HG03039 (cell line): ENCODE results near the gene CACNA2D4.

Source experiments
- ATAC-seq: cut with Tn5 transposase; IDR thresholded peaks from one replicate; pipeline ENCODE4 v1.9.1; 2021; ENCODE audit warnings: mild to moderate bottlenecking, moderate library complexity; ENCODE audit not compliant: unreplicated experiment

CACNA2D4 gene

DNA sequence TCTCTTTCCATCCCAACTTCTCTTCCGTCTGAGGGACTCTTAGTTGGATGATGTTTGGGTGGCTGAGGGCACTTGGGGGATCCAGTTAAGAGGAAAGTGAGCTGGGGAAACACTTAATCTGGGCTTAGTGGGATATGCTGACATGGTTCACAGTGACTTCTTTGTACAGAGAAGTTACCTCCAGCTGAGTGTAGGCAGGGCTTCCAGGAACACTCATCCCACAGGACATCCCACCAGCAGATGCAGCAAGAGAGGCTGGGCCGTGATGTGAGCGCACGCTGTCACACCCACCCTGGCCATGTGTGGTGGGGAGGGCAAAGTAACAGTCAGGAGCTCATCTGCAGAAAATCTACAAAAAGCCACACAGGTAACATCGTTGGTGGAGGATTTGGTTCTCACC, 832 bp upstream of the CACNA2D4 start:
- ATAC-seq, result no peak

DNA sequence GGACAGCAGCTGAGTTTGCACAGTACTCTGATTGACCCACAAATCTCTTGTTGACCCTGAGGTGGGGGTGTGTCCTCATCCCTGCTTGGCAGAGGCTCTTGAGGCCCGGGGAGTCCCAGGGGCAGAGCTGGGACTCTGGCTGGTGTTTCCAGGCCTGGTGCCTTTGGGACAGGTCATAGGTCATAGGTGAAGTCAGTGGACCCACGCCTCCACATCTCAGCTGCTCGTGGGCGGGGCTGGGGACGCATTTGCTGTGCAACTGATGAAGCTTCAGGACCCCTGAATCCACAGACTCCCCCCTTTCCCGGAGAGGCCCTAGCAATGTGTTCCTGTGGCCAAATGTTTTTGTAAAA, 408 bp upstream of the CACNA2D4 start:
- no peak for ATAC-seq

DNA sequence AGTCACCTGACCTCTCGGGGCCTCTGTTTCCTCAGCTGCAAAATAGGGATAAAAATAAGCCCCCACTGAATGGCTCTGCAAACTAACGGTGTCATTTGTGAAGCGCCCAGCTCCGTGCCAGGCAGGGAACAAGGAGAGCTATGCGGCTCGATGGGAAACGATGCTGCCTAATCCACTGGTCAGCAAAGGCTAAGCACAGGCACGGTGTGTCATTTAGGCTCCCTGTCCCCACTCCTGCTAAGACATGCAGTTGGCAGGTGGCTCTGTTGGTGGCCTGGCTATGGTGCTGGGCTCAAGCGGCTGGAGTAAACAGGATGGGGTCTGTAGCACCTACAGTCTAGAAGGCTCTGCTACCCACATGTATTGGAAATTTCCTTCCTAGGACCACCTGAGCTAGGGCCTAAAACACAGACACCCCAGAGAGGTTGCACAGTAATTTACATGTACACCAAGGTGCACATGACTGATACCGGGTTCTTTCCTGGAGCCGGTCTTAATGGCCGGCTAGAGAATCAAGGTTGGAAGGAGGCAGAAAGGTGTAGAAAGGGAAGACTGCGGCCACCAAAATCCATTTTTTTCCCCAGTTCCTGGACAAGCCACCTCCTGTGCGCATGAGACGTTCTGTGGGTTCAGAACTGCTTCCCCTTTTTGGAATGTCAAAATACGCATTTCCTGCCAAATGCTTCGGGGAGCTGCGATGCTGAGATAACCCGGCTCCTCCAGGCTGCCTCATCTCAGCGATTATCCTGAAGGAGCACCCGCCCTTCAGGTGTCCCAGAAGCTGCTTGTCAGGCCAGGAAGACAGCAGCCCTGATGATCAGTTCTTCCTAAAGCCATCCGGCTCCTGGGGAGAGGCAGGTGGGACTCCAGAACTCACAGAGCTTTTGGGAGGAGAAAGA, 1.0 kb downstream of the CACNA2D4 start:
- ATAC-seq, result no peak

DNA sequence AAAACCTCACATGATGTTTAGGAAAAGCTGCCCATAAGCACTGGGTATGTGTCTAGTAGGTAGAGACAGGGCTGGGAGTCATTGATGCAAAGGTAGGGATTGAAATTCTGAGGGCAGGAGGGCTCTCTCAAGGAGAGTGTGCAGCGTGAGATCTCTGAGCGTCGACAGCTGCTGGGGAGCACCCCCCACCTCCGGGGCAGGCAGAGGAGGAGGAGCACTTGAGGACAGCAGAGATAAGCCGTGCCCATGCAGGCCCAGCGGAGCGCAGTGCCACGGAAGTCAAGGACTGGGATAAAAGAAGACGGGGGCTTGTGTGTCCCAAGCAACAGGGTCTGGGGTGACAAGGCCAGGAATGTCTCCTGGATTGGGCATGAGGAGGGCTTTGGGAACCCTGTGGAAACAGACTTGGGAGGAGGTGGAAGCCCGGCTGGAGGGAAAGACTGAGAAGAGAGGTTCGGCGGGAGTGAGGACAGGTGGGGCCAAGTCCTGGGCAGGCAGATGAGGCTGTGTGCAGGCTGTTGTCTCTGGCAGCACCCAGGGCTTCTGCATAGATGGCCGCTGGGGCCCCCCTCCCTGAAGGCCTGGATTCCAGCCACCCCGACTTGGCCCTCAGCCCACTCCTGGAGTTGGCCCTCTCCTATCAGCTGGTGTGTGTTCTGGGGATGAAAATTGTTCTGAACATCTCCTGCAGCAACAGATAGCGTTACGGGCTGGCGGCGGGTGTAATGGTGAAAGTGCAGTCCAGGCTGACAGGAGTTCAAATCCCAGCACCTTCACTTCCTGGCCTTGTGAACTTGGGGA, 1.9 kb downstream of the CACNA2D4 start:
- no peak for ATAC-seq

DNA sequence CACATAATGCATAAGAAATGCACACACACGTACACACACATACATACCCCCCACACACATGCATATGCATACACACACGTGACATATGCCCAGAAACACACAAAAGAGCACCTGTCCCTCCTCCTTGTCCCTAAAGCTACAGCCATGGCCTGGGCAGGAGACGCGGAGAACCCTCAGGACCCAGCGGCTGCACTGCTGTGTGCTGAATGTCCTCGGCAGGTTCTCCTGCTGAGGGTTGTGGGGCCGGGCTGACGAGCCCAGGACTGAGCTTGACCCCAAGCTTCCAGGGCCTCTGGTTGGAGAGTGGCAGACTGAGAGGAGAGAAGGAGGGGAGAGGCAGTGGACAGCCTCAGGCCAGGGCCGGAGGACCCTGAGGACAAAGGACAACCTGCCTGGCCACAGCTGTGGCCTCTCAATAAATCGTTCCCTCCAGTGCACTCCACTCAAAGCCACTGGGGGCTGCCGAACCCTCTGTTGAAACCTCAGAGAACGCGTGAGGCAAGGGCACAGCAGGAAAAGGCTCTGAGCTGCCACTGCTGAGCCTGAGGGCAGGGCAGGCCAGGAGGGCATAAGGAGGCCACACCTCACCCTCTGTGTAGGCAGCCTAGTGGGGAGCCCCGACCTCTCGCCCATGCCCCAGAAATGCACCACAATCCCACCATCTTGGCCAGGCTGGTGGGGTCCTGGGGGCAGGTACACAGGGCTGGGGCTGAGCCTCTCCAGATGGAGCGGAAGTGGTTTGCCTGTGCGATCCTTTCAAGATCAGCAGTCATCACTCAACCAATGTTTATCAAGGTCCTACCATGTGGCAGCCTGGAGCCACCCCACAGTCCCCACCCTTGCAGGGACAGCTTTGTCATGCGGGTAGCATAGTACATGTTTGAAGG, 3.1 kb downstream of the CACNA2D4 start:
- ATAC-seq, result no peak

DNA sequence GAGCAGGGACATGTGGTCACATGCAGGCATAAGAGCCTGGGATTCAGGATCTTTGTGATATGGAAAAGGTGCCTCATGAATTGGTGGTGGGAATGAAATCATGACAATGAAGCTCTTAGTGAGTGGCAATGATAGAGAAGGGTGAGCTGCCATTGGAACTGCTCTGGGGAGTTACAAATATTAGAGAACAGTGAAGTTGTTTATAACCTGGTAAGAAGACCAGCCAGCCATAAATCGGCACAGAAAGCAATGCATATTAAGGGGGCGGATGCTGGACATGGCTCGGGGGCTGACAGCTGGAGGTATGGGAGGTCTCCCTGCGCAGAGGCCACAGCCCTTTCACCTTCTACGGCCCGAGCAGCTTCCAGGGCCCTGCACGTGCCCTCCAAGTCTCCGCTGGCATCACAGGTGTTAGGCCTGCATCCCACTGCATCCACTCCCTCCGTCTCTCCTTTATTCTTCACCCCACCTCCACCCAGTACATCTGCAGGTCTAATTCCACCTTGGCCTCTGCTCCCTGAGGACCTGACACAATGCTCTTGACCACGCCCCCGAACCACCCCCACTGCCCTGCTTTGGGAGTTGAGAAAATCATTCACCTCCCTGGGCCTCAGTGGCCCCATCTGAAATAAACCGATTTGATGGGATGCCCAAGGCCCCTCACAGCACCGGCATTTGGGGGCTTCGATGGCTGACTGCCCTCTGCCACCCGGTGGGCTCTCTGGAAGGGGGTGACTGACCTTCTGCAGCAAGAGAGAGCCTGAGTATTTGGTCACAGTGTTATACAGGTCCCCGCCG, 4.1 kb downstream of the CACNA2D4 start:
- ATAC-seq, result no peak

DNA sequence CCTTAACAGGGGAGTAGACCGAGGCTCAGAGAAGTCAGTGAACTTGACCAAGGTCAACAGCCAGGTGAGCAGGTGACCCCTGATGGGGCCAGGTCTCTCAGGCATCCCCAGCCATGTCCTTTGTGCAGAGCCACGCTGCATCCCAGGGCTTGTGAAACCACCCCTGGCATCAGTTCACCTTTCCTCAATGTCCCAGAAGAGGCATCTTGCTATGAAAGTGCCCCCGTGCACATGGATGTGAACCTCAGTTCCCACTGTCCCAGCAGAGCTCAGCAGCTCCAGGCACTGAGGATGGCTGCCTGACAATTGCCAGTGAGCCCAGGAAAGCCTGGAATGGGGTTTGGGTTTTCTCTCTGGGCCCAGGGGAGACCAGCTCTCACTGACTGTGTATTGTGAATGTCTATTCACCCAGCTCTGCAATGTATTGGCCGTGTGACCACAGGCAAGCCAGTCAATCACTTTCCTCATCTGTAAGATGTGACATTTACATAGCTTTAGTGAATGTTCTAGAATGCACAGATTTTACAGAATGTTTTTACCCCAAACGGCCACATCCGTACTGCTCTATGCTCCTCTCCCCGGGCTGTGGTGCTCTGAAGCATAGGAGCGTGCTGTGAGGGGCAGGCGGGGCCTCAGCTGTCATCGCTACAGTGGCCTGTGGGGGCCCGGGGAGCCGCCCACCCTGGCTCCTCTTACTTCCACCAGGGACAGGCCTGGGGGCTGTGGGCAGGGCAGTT, 4.9 kb downstream of the CACNA2D4 start:
- no peak for ATAC-seq

DNA sequence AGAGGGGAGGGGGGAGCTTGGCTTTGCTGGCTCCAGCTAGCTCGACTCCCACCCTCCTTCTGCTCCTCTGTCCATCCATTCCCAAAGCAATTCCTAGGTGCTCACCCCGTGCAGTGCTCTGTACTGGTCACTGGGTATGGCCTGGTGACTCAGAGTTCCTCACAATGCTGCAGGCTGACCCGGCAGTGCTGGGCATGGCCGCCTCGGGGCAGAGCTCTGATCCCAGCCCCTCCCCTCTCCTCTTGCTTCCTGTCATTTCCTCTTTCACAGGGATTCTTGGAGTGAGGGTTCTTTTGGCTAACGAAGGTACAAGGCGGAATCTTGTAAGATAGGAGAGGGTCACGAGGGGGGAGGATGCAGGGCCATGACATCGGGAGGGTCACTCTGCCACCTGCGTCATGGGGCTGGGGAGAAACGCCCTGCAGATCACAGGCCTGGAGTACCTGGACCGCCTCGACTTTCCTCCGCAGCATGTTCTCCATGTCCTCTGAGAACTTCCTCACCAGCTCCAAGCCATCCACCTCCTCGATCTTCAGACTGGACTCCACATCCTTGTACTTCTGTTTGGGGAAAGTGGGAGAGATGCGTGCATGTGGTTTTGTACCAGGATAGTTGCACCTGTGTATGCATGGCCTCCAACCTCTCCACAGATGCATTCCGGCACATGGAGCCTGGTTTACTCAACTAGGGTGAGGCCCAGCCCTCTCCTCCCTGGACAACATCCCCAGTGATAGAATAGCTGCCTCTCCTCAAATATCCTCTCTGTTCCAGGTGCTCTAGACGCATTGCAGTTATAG, 5.7 kb downstream of the CACNA2D4 start:
- no peak for ATAC-seq

DNA sequence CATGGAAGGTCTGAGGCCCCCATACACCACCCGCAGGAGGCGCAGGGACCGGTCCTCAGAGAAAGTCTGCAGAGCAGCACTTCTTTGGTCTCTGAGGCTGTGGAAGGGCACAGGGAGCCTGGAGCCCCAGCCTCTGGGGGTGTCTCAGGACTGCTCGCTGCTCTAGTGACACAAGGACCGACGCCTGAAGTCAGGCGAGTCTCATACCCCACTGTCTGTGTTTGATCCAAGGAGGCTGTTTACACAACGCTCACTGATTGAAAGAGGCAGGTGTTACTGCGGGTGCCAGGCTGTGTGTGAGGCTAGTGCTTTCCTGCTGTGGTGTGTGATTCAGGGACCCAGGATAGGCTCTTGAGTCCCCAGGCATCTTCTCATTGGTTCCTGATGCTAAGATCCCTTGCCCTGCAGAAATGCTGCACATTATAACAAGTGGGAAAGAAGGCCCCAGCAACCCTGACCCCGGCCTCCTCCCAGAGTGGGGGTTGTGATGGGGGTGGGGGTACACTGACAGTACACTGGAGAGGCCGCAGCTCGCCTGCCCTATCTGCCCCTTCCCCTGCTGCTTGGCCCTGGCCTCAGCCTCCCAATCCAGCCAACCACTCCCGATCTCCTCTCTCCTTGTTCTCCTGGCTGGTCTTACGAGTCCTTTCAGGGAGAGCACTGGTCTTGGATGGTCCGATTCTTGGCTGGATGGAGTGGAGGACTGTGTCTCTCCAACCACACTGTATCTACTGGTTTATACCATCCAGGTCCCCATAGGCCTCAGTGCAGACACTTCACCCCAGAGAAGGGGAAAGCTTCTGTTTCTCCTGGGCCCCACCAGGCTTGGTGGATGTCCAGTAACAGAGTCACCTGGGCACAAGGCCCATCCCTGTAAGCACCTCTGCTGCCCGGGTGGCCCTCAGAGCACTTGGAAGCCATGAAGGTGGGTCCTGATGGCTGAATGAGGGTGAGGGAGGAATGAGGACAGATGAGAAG, 6.6 kb downstream of the CACNA2D4 start:
- no peak for ATAC-seq

DNA sequence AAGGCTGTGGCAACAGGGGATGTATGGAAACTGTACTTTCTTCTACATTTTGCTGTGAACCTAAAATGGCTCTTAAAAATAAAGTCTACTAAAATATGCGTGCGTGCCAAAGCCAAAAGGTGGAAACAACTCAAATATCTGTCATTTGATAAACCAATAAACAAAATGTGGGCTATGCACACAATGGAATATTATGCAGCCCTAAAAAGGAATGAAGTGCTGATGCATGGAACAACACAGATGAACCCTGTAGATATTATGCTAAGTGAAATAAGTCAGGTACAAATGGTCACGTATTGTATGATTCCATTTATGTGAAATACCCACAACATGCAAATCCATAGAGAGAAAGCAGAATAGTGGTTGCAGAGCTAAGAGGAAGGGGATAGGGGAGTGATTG, 8.0 kb downstream of the CACNA2D4 start:
- ATAC-seq, result no peak

DNA sequence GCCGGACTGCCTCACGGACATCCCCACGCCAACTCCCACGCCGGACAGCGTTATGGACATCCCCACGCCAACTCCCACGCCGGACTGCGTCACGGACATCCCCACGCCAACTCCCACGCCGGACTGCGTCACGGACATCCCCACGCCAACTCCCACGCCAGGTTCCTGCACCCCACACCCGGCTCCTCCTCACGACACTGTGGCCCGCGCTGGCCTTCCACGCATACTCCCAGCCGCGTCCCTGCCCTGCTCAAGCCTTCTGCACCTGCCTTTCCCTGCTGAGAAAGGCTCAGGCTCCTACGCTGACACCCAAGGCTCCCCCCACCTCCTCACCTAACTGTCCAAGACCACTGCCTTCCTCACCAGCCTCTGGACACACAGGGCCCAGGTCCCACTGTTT, 9.7 kb downstream of the CACNA2D4 start:
- no peak for ATAC-seq

DNA sequence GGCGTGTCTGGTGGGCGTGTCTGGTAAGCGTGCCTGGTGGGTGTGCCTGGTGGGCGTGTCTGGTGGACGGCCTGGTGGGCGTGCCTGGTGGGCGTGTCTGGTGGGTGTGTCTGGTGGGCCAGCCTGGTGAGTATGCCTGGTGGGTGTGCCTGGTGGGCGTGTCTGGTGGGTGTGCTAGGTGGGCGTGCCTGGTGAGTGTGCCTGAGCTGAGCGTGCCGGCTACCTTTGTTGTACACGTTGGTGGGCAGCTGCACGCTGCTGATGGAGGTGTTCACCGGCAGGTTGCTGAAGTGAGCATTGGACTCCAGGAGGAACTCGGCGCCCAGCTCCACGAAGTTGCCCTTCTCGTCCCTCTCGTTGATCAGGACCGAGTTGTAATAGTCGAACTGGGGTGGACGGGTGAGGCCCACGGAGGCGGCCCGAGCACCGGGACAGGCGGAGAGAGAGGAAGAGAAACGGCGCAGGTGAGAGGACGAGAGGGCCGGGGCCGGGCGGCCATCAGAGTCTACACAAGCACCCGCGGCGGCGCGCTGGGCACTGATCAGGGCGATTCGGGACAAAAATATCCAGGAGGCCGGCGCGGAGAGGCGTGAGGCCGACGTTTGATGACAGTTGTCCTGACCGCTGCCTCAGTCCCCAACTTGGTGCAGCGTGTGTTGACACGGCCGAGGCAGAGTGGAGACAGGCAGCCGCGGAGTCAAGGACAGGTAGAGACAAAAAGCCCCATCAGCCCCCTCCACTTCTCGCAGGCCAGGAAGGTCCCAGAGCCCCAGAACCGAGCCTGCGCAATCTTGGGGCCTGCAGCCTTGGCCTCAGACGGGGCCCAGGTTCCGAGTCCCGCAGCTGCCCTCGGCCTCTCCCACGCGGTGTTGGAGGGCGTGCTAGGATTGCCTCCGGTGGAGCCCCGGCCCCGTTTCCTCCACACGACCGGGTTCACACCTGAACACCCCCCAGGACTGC, 10.5 kb downstream of the CACNA2D4 start:
- ATAC-seq, result no peak

DNA sequence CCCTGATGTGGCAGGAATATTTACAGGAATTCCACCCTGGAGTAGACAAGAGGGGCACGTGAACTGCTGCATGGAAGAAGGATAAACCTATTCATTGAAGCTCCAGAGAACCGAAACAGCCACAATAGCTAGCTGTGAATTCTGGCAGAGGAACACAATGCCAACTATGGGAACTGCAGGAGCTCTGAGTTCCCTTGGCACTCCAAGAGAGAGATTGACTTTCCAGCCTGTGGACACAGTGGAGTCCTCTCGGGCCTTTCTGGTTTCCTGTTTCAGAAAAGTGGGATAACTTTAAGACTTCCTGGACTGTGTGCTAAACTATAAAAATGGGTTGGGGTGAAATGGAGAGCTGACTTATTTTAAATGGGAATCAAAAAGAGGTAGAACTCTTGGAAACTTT, 11.9 kb downstream of the CACNA2D4 start:
- ATAC-seq, result no peak

DNA sequence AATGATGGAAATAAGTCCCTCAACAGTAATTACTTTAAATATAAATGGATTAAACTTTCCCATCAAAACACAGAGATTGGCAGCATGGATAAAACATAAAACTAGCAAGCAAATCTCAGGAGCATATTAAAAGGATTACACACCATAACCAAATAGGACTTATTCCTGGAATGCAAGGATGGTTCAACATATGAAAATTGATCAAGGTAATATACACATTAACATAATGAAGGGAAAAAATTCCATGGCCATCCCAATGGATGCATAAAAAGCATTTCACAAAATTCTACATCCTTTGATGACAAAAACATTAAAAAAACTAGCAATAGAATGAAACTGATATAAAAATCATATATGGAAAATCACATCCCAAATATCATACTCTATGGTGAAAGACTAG, 13.6 kb downstream of the CACNA2D4 start:
- ATAC-seq, result no peak

DNA sequence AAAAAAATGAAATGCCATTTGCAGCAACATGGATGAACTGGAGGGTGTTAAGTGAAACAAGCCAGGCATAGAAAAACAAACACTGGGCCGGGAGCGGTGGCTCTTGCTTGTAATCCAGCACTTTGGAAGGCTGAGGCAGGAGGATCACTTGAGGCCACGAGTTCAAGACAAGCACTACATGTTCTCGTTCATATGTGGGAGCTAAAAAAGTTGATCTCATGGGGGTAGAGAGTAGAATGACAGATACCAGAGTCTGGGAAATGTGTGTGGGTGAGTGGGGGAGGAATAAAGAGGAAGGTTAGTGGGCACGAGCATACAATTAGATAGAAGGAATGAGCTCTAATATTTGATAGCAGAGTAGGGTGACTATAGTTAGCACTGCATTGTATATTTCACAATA, 21.5 kb downstream of the CACNA2D4 start:
- no peak for ATAC-seq

DNA sequence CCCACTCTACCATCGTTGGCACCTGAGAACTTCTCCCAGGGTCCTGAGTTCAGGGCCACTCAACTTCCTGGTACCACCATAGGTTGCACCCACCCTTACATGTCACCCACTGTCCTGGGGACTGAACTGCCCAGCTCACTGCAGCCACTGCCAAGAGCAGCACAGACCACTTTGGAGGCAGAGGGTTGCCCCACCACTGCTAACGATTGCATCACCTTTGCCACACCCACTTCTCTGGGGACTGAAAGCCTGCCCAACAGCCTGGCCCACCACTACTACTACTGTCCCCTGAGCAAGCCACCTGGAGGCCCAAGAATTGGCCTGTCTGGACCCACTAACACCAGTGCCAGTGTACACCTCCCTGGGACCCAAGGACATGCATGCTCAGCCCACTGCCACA, 27.6 kb downstream of the CACNA2D4 start:
- ATAC-seq, result no peak
